GM21786 (cell line): Measurements from ENCODE around the gene NETO1.

Source experiments
- ATAC-seq: cut with Tn5 transposase; IDR thresholded peaks from one replicate; pipeline ENCODE4 v1.9.1; 2021; ENCODE audit not compliant: unreplicated experiment

Gene NETO1

DNA sequence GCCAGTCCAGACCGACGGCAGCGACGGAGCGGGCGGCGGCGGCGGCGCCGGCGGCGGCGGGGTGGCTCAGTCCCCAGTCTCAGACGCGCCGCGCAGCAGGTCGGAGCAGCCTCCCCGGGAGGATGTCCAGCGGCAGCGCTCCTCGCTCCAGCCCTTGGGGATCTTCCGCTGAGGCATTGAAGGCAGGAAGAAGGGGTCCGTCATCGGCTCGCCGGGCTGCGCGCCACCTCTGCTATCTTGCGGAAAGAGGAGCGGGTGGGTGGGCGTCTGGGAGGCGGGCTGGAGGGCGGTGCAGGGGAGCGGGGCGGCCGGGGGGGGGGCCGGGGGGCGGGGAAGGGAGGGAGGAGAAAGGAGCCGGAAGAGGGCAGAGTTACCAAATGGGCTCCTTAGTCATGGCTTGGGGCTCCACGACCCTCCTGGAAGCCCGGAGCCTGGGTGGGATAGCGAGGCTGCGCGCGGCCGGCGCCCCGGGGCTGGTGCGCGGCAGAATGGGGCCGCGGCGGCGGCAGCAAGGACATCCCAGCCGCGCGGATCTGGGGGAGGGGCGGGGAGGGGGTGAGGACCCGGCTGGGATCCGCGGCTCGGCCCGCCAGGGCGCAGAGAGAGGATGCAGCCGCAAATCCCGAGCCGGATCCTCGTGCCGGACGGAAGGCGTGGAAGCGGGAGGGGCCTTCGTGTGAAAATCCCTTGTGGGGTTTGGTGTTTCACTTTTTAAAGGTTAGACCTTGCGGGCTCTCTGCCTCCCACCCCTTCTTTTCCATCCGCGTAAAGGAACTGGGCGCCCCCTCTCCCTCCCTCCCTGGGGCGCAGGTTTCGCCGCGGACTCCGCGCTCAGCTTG, at the start of gene NETO1:
NETO1 (minus strand) TSS at position 242 of the 839 bp plus-strand sequence. CDS start 696 bp downstream, outside the sequence.
- no peak for ATAC-seq

GRCh38 chr18:72910045-72910444, 42.3 kb upstream of the NETO1 start:
- ATAC-seq: no peak

GRCh38 chr18:72908181-72908580, 40.4 kb upstream of the NETO1 start:
- no peak for ATAC-seq

- ATAC-seq: no peak
These were observed 35.2 kb upstream of the NETO1 start for GRCh38 chr18:72903033-72903432.

GRCh38 chr18:72899338-72899737, 31.6 kb upstream of the NETO1 start:
- ATAC-seq: no peak

GRCh38 chr18:72898870-72899269, 31.1 kb upstream of the NETO1 start:
- ATAC-seq: no peak

DNA sequence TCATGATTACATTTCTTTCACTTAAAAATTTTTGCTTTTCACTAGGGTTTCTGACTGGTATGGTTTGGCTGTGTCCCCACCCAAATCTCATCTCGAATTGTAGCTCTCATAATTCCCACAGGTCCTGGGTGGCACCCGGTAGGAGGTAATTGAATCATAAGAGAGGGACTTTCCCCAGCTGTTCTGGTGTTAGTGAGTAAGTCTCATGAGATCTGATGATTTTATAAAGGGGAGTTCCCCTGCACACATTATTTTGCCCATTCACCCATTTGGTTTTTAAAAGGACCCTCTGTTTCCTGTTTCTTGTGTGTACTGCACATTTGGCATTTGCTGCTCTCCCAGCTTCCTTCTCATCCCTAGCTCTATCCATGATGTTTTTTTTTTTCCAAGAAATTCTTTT, 27.8 kb upstream of the NETO1 start:
- ATAC-seq: no peak

- no peak for ATAC-seq
These were observed 10.8 kb upstream of the NETO1 start for GRCh38 chr18:72878561-72878960.

DNA sequence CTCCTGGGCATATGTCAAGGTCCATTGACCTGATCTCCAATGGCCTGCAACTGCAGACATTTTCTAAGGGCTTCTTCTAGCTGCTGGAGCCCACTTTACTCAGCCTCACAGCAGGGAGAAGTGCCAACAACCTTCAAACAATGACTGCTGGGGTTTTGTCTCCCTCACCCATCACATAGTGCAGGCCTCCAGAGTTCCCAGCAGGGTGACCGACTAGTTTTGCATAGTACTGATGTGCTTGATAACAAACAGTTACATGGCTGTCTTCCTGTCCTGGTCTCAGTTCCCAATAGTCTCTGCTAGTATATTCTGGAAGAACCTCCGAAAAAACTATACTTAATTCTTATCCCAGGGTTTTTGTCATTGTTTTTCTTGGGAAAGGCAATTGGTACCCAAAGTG, 10.4 kb upstream of the NETO1 start:
- no peak for ATAC-seq

GRCh38 chr18:72871091-72871490, 3.3 kb upstream of the NETO1 start:
- ATAC-seq: no peak

GRCh38 chr18:72869226-72870185, 1.7 kb upstream of the NETO1 start:
- ATAC-seq: peak; percentile 44

GRCh38 chr18:72868585-72869225, 918 bp upstream of the NETO1 start:
- ATAC-seq: no peak

DNA sequence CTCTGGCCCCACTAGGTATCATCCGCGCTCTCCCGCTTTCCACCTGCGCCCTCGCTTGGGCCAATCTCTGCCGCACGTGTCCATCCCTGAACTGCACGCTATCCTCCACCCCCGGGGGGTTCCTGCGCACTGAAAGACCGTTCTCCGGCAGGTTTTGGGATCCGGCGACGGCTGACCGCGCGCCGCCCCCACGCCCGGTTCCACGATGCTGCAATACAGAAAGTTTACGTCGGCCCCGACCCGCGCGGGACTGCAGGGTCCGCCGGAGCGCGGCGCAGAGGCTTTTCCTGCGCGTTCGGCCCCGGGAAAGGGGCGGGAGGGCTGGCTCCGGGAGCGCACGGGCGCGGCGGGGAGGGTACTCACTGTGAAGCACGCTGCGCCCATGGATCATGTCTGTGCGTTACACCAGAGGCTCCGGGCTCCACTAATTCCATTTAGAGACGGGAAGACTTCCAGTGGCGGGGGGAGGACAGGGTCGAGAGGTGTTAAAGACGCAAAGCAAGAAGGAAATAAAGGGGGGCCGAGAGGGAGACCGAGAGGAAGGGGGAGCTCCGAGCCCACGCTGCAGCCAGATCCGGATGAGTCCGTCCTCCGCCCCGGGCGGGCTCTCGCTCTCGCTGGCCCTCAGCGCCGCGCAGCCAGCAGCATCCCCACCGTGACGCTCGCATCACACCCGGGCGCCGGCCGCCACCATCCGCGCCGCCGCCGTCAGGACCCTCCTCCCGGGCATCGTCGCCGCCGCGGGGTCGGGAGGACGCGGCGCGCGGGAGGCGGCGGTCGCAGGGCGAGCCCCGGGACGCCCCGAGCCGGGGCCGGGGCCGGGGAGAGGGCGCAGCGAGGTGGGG, 664 bp downstream of the NETO1 start:
- no peak for ATAC-seq

DNA sequence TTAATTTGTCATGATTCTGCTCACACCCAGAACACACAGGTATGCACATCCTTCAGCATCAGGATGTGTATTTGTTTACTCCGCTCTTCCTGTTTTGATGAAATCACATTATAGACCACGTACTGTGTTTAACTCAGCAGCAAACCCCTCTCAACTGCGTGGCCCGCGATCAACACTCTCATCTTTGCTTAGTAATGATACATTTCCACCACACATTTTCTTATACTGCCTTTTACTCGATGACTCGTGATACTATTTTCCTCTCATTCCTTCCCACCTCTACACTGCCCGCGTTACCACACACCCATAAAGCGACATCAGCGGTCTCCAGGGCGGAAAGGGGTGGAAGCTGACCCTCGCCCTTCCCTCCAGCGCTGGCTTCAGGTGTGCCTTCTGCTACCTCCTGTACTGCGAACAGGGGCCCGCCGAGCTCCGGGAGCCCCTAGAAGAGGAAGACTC, 1.3 kb downstream of the NETO1 start:
- no peak for ATAC-seq

GRCh38 chr18:72863754-72864153, 4.0 kb downstream of the NETO1 start:
- no peak for ATAC-seq

DNA sequence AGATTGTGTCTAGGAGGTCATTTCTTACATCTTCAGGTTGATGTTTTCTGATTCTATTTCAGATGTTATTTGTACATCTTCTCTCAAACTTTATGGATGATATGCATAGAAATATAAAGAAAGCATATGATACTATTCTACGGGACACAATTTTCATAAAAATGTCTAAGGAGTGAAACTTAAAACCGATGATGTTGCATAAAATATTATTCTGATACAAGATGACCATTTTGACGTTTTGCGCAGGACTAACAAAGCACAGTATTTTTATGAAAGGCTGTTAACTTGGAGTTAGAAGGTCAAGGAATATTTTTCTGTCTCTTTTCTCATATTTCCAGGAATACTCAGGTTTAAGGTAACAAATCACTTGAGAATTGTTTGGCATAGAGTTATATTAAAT, 8.7 kb downstream of the NETO1 start:
- no peak for ATAC-seq

- no peak for ATAC-seq
These were observed 18.1 kb downstream of the NETO1 start for GRCh38 chr18:72849671-72850070.

DNA sequence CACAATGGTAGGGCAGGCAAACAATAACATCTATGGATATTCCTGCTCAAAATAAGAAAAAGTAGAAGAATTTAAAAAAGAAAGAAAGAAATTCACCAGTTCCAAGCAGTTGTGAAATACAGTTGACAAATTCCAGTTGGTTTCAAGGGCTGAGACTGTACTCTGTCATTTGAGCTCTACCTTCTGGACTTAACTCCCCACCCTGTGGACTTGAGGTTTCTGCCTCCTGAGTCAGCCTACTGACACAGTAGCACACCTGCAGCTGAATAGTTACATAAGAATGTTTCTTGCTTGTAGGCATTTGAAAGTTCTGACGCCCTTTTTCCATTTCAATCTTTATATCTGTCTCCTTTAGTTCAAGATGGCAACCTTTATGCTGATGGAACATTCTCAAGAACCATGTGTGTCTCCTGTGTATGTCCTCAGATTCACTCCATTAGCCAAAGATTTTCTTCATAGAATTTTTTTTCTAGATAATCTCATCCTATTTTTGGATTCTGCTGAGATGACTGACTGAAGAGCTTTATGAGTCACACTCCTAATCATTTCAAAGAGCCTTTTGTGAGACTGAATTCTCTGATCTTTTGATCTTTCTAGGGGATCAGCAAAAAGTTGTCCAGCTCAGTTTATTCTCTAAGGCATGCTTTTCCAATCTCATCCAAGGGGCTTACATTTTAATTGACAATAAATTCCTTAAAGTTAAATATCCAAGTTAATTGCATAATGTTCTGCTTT, 19.1 kb downstream of the NETO1 start:
- no peak for ATAC-seq

DNA sequence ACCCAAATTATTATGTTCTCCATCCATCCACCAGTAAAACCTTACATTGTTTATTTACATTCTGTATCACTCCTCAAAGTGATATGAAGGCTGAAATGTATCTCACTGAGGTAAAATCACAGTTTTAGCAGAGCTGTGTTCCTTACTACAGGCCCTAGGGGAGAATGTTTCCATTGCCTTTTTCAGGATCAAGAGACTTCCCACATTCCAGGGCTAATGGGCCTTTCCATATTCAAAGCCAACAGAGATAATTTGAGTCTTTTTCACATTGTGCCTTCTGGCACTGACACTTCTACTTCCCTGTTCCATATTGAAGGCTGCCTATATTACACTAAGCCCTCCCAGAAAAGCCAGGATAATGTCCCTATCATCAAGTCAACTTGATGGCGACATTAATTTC, 20.0 kb downstream of the NETO1 start:
- ATAC-seq: no peak
